Parathyroid adenoma (tissue), 2 donors: ENCODE results near the gene LRP10.

Source experiments
- H2AFZ ChIP-seq: fragments of 300-600 bp; sonication (generic); one replicate; pipeline ENCODE4 v1.7.0; 2017; ENCODE audit warnings: antibody characterized with exemption, mild to moderate bottlenecking
- H3K27ac ChIP-seq: fragments of 300-600 bp; sonication (generic); one replicate; pipeline ENCODE4 v1.7.0; 2017
- H3K27me3 ChIP-seq: fragments of 300-600 bp; sonication (generic); one replicate; pipeline ENCODE4 v1.7.0; 2017; ENCODE audit warnings: low read length; ENCODE audit not compliant: control insufficient read depth, insufficient read depth
- H3K36me3 ChIP-seq: fragments of 300-600 bp; sonication (generic); one replicate; pipeline ENCODE4 v1.7.0; 2017; ENCODE audit warnings: low read length; ENCODE audit not compliant: control insufficient read depth, insufficient read depth
- H3K4me1 ChIP-seq: fragments of 300-600 bp; sonication (generic); one replicate; pipeline ENCODE4 v1.7.0; 2017; ENCODE audit warnings: control low read depth
- H3K4me2 ChIP-seq: fragments of 300-600 bp; sonication (generic); one replicate; pipeline ENCODE4 v1.7.0; 2017; ENCODE audit warnings: low read length
- H3K4me3 ChIP-seq: fragments of 300-600 bp; sonication (generic); one replicate; pipeline ENCODE4 v1.7.0; 2017; ENCODE audit warnings: low read depth, low read length
- H3K79me2 ChIP-seq: fragments of 300-600 bp; sonication (generic); one replicate; pipeline ENCODE4 v1.7.0; 2017; ENCODE audit warnings: control low read depth
- H3K9ac ChIP-seq: fragments of 300-600 bp; sonication (generic); one replicate; pipeline ENCODE4 v1.7.0; 2017; ENCODE audit warnings: mild to moderate bottlenecking
- H3K9me3 ChIP-seq: fragments of 300-600 bp; sonication (generic); one replicate; pipeline ENCODE4 v1.7.0; 2017; ENCODE audit warnings: low read length; ENCODE audit not compliant: control insufficient read depth
- TF ChIP-seq, protein P1 (sequence below): fragments of 300-600 bp; sonication (generic); IDR thresholded peaks from one replicate; pipeline ENCODE4 v1.7.0; 2017; ENCODE audit warnings: antibody characterized with exemption, mild to moderate bottlenecking
- donor health status: primary hyperparathyroidism.

LRP10 gene

GRCh38 chr14:22841311-22841710 is 30.2 kb upstream of the LRP10 start:
- Histone ChIP-seq H3K27ac (no peak overlapping the region), H3K79me2 (peaks cover 15% of the 10 kb centered on the region), H3K4me3 (no peak overlapping the region), H2AFZ (no peak overlapping the region), H3K9me3 (no peaks in the 10 kb centered on the region), H3K4me1 (peaks cover 7% of the 10 kb centered on the region), H3K4me2 (no peak overlapping the region), H3K36me3 (no peaks in the 10 kb centered on the region), H3K9ac (no peak overlapping the region), H3K27me3 (no peaks in the 10 kb centered on the region)
- TF ChIP-seq, protein P1, sequence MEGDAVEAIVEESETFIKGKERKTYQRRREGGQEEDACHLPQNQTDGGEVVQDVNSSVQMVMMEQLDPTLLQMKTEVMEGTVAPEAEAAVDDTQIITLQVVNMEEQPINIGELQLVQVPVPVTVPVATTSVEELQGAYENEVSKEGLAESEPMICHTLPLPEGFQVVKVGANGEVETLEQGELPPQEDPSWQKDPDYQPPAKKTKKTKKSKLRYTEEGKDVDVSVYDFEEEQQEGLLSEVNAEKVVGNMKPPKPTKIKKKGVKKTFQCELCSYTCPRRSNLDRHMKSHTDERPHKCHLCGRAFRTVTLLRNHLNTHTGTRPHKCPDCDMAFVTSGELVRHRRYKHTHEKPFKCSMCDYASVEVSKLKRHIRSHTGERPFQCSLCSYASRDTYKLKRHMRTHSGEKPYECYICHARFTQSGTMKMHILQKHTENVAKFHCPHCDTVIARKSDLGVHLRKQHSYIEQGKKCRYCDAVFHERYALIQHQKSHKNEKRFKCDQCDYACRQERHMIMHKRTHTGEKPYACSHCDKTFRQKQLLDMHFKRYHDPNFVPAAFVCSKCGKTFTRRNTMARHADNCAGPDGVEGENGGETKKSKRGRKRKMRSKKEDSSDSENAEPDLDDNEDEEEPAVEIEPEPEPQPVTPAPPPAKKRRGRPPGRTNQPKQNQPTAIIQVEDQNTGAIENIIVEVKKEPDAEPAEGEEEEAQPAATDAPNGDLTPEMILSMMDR: no peak

- no peaks in the 10 kb centered on the region for H3K36me3 ChIP-seq
Measured at GRCh38 chr14:22841769-22842168, 29.8 kb upstream of the LRP10 start.

GRCh38 chr14:22842211-22843122 is 29.1 kb upstream of the LRP10 start:
- Histone ChIP-seq H3K9me3 (no peaks in the 10 kb centered on the region), H3K9ac (no peak overlapping the region), H3K4me1 (peaks cover 13% of the 10 kb centered on the region), H3K4me2 (no peak overlapping the region), H3K27ac (no peak overlapping the region), H3K36me3 (no peaks in the 10 kb centered on the region), H3K79me2 (peaks cover 14% of the 10 kb centered on the region), H2AFZ (no peak overlapping the region), H3K27me3 (no peaks in the 10 kb centered on the region), H3K4me3 (no peak overlapping the region)
- TF ChIP-seq, protein P1: no peak

More at GRCh38 chr14:22841769-22842168, 29.8 kb upstream of the LRP10 start:
- Histone ChIP-seq H3K9me3 (no peaks in the 10 kb centered on the region), H2AFZ (no peak overlapping the region), H3K4me1 (peaks cover 10% of the 10 kb centered on the region), H3K4me2 (no peak overlapping the region), H3K9ac (no peak overlapping the region), H3K27me3 (no peaks in the 10 kb centered on the region), H3K4me3 (no peak overlapping the region), H3K79me2 (peaks cover 15% of the 10 kb centered on the region), H3K27ac (no peak overlapping the region)
- TF ChIP-seq, protein P1: no peak

DNA sequence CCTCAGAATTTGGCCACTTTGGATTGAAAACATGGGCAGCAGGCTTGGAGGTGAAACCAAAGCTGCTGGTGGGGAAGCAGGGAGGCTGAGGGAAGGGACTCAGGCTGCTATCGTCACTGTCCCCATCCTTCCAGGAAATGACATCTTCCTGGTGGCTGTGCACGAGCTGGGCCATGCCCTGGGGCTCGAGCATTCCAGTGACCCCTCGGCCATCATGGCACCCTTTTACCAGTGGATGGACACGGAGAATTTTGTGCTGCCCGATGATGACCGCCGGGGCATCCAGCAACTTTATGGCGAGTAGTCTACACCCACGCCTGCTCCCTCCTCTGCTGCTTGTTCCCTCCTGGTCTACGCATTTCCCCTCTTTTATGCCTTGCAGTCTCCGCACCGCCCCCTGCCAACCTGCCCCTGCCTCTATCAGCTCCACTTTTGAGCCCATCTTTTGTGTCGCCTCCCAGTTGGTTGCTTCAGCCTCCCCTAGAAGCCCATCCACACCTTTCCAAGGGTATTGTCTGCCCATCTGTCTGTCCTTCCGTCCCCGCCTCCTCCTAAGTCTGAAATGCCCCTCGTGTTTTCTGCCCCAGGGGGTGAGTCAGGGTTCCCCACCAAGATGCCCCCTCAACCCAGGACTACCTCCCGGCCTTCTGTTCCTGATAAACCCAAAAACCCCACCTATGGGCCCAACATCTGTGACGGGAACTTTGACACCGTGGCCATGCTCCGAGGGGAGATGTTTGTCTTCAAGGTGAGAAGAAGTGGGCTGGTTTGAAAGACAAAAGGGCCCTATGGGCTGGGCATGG is 28.2 kb upstream of the LRP10 start:
- Histone ChIP-seq H3K9ac (no peak overlapping the region), H3K4me1 (peaks cover 20% of the 10 kb centered on the region), H3K27me3 (no peaks in the 10 kb centered on the region), H3K9me3 (no peaks in the 10 kb centered on the region), H3K79me2 (peaks cover 7% of the 10 kb centered on the region), H3K4me3 (no peak overlapping the region), H3K27ac (no peak overlapping the region), H2AFZ (no peak overlapping the region), H3K4me2 (no peak overlapping the region), H3K36me3 (no peaks in the 10 kb centered on the region)
- TF ChIP-seq, protein P1: no peak
